Measurements from ENCODE around the gene RAPGEF1. TPM values are rescaled to one million over a fixed set of nuclear protein-coding genes. Genes with fewer than 3 reads are reported as not detected.

Gene RAPGEF1
- total RNA-seq, 1 experiment from 2014 or later, result 55.6 TPM

GRCh38 chr9:131723632-131724031 lies 16.2 kb downstream of the RAPGEF1 start:
- Histone ChIP-seq H4K91ac (ENCODE audit: insufficient read length, low read depth, low read length) (no peak overlapping the region), H3K79me1 (ENCODE audit: insufficient read depth, low read depth, low read length, poor library complexity, severe bottlenecking) (peaks cover 13% of the 10 kb centered on the region), H4K20me1 (ENCODE audit: control insufficient read depth, insufficient read depth, insufficient read length) (no peaks in the 10 kb centered on the region), H3K14ac (ENCODE audit: insufficient read depth, low read length) (no peak overlapping the region), H3K56ac (ENCODE audit: insufficient read length, low read depth, low read length) (no peak overlapping the region), H2BK5ac (ENCODE audit: insufficient read length, low read length) (no peak overlapping the region), H4K8ac (replicated peaks; ENCODE audit: insufficient read length, low read depth, low read length) (no peak overlapping the region), H4K5ac (ENCODE audit: insufficient read length, low read depth, low read length) (no peak overlapping the region), H3K23ac (ENCODE audit: insufficient read length, low read depth, low read length) (no peak overlapping the region), H3T11ph (ENCODE audit: low read length) (no peak overlapping the region), H2BK12ac (ENCODE audit: insufficient read length, low read depth, low read length) (no peak overlapping the region), H3K9me3 (ENCODE audit: control insufficient read depth, low read depth, low read length) (no peaks in the 10 kb centered on the region), H2AFZ (ENCODE audit: low read length) (no peak overlapping the region), H2BK20ac (ENCODE audit: low read depth, low read length, poor library complexity, severe bottlenecking) (no peak overlapping the region), H3K23me2 (ENCODE audit: insufficient read length, low read depth, low read length, poor library complexity, severe bottlenecking) (no peaks in the 10 kb centered on the region), H3K79me2 (ENCODE audit: insufficient read depth, low read length) (peaks cover 19% of the 10 kb centered on the region; the same call in 1 of the 2 replicates), H3K18ac (ENCODE audit: insufficient read length, low read depth, low read length) (no peak overlapping the region), H3K4me2 (ENCODE audit: insufficient read depth, insufficient read length, low read length) (no peak overlapping the region), H3K27me3 (ENCODE audit: insufficient read depth, low read length) (no peaks in the 10 kb centered on the region), H2AK5ac (ENCODE audit: insufficient read length, low read length) (no peak overlapping the region), H2BK120ac (ENCODE audit: low read depth, low read length, poor library complexity, severe bottlenecking) (no peak overlapping the region), H3K9ac (ENCODE audit: extremely low read depth, insufficient read length, low read length) (no peak overlapping the region), H3K4me1 (ENCODE audit: insufficient read depth, low read length) (peaks cover under 1% of the 10 kb centered on the region; the same call in 1 of the 2 replicates), H2BK15ac (ENCODE audit: low read depth, low read length) (no peak overlapping the region), H3K27ac (ENCODE audit: insufficient read length, low read depth, low read length) (no peak overlapping the region), H3K4ac (ENCODE audit: low read depth, low read length) (no peak overlapping the region)
- DNase-seq, result no peak
- no peak for TF ChIP-seq CTCF (conservative IDR thresholded peaks at IDR 0.05)
- WGBS (ENCODE audit: extremely low coverage, insufficient read length, low lambda C conversion rate), result no CpG with 5 or more reads among the region's 5 CpGs
- Mint-ChIP-seq H3K27me3 (ENCODE audit: low read depth) (no peaks in the 10 kb centered on the region), H3K36me3 (ENCODE audit: insufficient read depth in 1 of 3, low read depth in 3 of 3) (peaks cover 4 to 21% (median 16%) of the 10 kb centered on the region in 3 experiments; a peak in 6 of 7 replicates), H3K4me1 (peaks cover 16 to 20% of the 10 kb centered on the region in 2 experiments), H3K4me3 (no peak overlapping the region), H3K9me3 (peaks cover 0 to 6% of the 10 kb centered on the region in 2 experiments; a peak in 3 of 5 replicates), H3K27ac (no peak overlapping the region; a peak in 1 of 7 replicates)

All from H9 (cell line).